ENCODE measurements around the gene UBE2B.
"Not testable (repeated sequence)": the region's sequence is repeated elsewhere in the genome, so short reads cannot be mapped to it uniquely, and the experiment has no call there.

The UBE2B gene

DNA sequence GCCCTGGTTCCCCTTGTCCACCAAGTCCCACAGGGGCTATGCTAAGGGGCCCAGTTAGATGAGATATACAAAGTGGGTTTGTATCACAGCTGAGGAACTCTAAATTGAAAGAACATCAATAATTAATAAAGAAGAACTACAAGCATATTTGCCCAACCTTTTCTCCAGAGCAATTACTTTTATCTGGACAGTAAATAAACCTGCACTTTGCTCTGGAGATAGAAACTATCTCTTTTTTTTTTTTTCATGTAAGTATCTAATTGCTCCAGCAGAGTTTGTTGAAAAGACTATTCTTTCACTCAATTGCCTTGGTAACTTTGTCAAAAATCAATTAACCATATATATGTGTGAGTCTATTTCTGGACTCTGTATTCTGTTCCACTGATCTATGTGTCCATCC lies 46.3 kb downstream of the UBE2B start:
- H3K4me3 ChIP-seq (replicated peaks; ENCODE audit: low read depth, low read length), result no peak overlapping the region
- DNase-seq (ENCODE audit: low read depth), result no peak

GRCh38 chr5:134418958-134419357 lies 47.6 kb downstream of the UBE2B start:
- TF ChIP-seq CTCF (IDR thresholded peaks at IDR 0.05; ENCODE audit: low read length, missing control alignments), result no peak
- DNase-seq (ENCODE audit: low read depth), result no peak
- H3K4me3 ChIP-seq (replicated peaks; ENCODE audit: low read depth, low read length), result no peak overlapping the region

More for the DNA sequence above, 46.3 kb downstream of the UBE2B start:
- no peak for TF ChIP-seq CTCF (IDR thresholded peaks at IDR 0.05; ENCODE audit: low read length, missing control alignments)

- peak; percentile 30 for DNase-seq (ENCODE audit: low read depth)
- no peak overlapping the region for H3K4me3 ChIP-seq (replicated peaks; ENCODE audit: low read depth, low read length)
- no peak for TF ChIP-seq CTCF (IDR thresholded peaks at IDR 0.05; ENCODE audit: low read length, missing control alignments)
Observed at GRCh38 chr5:134420343-134420742, 49.0 kb downstream of the UBE2B start.

- DNase-seq (ENCODE audit: low read depth); H3K4me3 ChIP-seq (replicated peaks; ENCODE audit: low read depth, low read length): not testable (repeated sequence)
Observed at GRCh38 chr5:134421038-134421437, 49.7 kb downstream of the UBE2B start.

GRCh38 chr5:134422791-134423365 lies 51.5 kb downstream of the UBE2B start:
- no peak for TF ChIP-seq CTCF (IDR thresholded peaks at IDR 0.05; ENCODE audit: low read length, missing control alignments)
- DNase-seq (ENCODE audit: low read depth), result no peak
- no peak overlapping the region for H3K4me3 ChIP-seq (replicated peaks; ENCODE audit: low read depth, low read length)

GRCh38 chr5:134423376-134423775 lies 52.0 kb downstream of the UBE2B start:
- no peak overlapping the region for H3K4me3 ChIP-seq (replicated peaks; ENCODE audit: low read depth, low read length)
- no peak for TF ChIP-seq CTCF (IDR thresholded peaks at IDR 0.05; ENCODE audit: low read length, missing control alignments)
- DNase-seq (ENCODE audit: low read depth), result no peak

DNA sequence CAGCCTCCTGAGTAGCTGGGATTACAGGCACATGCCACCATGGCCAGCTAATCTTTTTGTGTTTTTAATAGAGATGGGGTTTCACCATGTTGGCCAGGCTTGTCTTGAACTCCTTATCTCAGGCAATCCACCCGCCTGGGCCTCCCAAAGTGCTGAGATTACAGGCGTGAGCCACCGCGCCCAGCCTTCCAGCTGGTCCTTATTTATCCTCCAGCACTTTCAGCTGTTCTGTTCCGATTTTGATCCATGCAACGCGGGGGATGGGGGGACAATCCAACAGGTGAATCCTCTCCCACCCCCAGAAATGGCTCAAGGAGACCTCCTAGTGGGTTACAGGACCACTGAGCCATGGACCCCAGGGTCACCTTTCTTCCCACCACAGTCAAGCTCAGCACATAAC lies 55.0 kb downstream of the UBE2B start:
- no peak for TF ChIP-seq CTCF (IDR thresholded peaks at IDR 0.05; ENCODE audit: low read length, missing control alignments)
- H3K4me3 ChIP-seq (replicated peaks; ENCODE audit: low read depth, low read length), result no peak overlapping the region
- DNase-seq (ENCODE audit: low read depth), result no peak
